Measurements from ENCODE around the gene GAD1. TPM values are rescaled to one million over a fixed set of nuclear protein-coding genes. Genes with fewer than 3 reads are reported as not detected.

Gene GAD1
- total RNA-seq, 1 donor from 2014 or later, result 0.44 TPM

DNA sequence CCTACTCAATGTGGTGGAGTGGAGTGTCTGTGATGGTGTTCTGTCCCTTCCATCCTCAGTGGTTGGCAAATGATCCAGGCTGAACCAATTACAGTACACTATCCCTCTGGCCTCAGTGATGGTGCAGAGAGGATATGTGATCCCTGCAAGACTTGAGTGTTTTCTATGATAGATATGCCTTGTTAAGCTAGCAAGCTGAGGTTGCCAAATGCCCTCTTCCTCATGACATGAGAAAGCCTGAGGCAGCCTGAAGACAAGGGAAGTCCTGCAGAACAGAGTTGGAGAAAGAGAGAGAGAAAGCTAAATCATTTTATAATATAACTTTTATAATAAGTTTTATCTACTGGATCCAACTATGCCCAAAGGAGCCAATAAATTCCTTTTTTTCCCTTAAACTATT is 70.8 kb downstream of the GAD1 start:
- TF ChIP-seq, protein P1, sequence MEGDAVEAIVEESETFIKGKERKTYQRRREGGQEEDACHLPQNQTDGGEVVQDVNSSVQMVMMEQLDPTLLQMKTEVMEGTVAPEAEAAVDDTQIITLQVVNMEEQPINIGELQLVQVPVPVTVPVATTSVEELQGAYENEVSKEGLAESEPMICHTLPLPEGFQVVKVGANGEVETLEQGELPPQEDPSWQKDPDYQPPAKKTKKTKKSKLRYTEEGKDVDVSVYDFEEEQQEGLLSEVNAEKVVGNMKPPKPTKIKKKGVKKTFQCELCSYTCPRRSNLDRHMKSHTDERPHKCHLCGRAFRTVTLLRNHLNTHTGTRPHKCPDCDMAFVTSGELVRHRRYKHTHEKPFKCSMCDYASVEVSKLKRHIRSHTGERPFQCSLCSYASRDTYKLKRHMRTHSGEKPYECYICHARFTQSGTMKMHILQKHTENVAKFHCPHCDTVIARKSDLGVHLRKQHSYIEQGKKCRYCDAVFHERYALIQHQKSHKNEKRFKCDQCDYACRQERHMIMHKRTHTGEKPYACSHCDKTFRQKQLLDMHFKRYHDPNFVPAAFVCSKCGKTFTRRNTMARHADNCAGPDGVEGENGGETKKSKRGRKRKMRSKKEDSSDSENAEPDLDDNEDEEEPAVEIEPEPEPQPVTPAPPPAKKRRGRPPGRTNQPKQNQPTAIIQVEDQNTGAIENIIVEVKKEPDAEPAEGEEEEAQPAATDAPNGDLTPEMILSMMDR (IDR thresholded peaks at IDR 0.05; ENCODE audit: partially characterized antibody, unreplicated experiment), result no peak
- Mint-ChIP-seq H3K4me3 (ENCODE audit: unreplicated experiment) (no peak overlapping the region), H3K9me3 (ENCODE audit: unreplicated experiment) (no peaks in the 10 kb centered on the region), H3K4me1 (ENCODE audit: low read depth, unreplicated experiment) (no peaks in the 10 kb centered on the region), H3K27ac (ENCODE audit: unreplicated experiment) (no peak overlapping the region), H3K36me3 (ENCODE audit: unreplicated experiment) (no peaks in the 10 kb centered on the region), H3K27me3 (ENCODE audit: unreplicated experiment) (peaks cover 2% of the 10 kb centered on the region)
- no peak for DNase-seq

DNA sequence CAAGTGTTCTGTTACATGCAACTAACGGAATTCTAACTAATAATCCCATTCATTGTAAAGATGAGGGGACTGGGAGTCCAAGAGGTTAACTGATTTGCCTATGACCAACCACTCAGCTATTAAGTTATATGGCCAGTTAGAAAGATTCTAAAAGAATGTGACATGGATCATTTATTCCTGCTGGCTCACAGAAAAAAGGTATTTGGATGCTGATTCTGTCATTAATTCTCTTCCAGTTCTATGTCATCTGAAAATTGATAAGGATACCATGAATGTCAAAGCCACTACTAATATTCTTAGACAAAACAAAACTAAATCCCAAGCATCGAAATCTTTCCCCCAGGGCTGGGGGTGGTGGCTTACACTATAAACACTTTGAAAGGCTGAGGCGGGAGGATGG is 71.2 kb downstream of the GAD1 start:
- TF ChIP-seq, protein P1 (IDR thresholded peaks at IDR 0.05; ENCODE audit: partially characterized antibody, unreplicated experiment), result no peak
- no peak overlapping the region for H3K27ac Mint-ChIP-seq (ENCODE audit: unreplicated experiment)
- no peaks in the 10 kb centered on the region for H3K36me3 Mint-ChIP-seq (ENCODE audit: unreplicated experiment)

GRCh38 chr2:170891893-170892292 is 75.2 kb downstream of the GAD1 start:
- H3K4me3 Mint-ChIP-seq (ENCODE audit: unreplicated experiment), result no peak overlapping the region
- no peak for DNase-seq
- no peak overlapping the region for H3K27ac Mint-ChIP-seq (ENCODE audit: unreplicated experiment)
- no peaks in the 10 kb centered on the region for H3K36me3 Mint-ChIP-seq (ENCODE audit: unreplicated experiment)
- no peaks in the 10 kb centered on the region for H3K9me3 Mint-ChIP-seq (ENCODE audit: unreplicated experiment)
- TF ChIP-seq, protein P1 (IDR thresholded peaks at IDR 0.05; ENCODE audit: partially characterized antibody, unreplicated experiment), result no peak
- H3K27me3 Mint-ChIP-seq (ENCODE audit: unreplicated experiment), result peaks cover 3% of the 10 kb centered on the region
- H3K4me1 Mint-ChIP-seq (ENCODE audit: low read depth, unreplicated experiment), result no peaks in the 10 kb centered on the region

More for the DNA sequence above, 71.2 kb downstream of the GAD1 start:
- H3K4me1 Mint-ChIP-seq (ENCODE audit: low read depth, unreplicated experiment), result no peaks in the 10 kb centered on the region
- H3K4me3 Mint-ChIP-seq (ENCODE audit: unreplicated experiment), result no peak overlapping the region
- no peak for DNase-seq
- H3K9me3 Mint-ChIP-seq (ENCODE audit: unreplicated experiment), result no peaks in the 10 kb centered on the region
- peaks cover 2% of the 10 kb centered on the region for H3K27me3 Mint-ChIP-seq (ENCODE audit: unreplicated experiment)

- no peak overlapping the region for H3K4me3 Mint-ChIP-seq (ENCODE audit: unreplicated experiment)
- no peaks in the 10 kb centered on the region for H3K9me3 Mint-ChIP-seq (ENCODE audit: unreplicated experiment)
- no peak overlapping the region for H3K27ac Mint-ChIP-seq (ENCODE audit: unreplicated experiment)
- H3K4me1 Mint-ChIP-seq (ENCODE audit: low read depth, unreplicated experiment), result no peaks in the 10 kb centered on the region
- H3K36me3 Mint-ChIP-seq (ENCODE audit: unreplicated experiment), result no peaks in the 10 kb centered on the region
- peaks cover 5% of the 10 kb centered on the region for H3K27me3 Mint-ChIP-seq (ENCODE audit: unreplicated experiment)
- TF ChIP-seq, protein P1 (IDR thresholded peaks at IDR 0.05; ENCODE audit: partially characterized antibody, unreplicated experiment), result no peak
- DNase-seq, result no peak
Observed at GRCh38 chr2:170892391-170892951, 75.8 kb downstream of the GAD1 start.

GRCh38 chr2:170895023-170895757 is 78.5 kb downstream of the GAD1 start:
- TF ChIP-seq, protein P1 (IDR thresholded peaks at IDR 0.05; ENCODE audit: partially characterized antibody, unreplicated experiment), result no peak
- Mint-ChIP-seq H3K9me3 (ENCODE audit: unreplicated experiment) (no peaks in the 10 kb centered on the region), H3K27ac (ENCODE audit: unreplicated experiment) (no peak overlapping the region), H3K4me1 (ENCODE audit: low read depth, unreplicated experiment) (no peaks in the 10 kb centered on the region), H3K36me3 (ENCODE audit: unreplicated experiment) (no peaks in the 10 kb centered on the region), H3K4me3 (ENCODE audit: unreplicated experiment) (no peak overlapping the region), H3K27me3 (ENCODE audit: unreplicated experiment) (peaks cover 5% of the 10 kb centered on the region)
- DNase-seq, result no peak

All from glutamatergic neuron (in vitro differentiated cells).